K562 (cell line): ENCODE results near the gene CHAF1A. TPM values are rescaled to one million over a fixed set of nuclear protein-coding genes. Genes with fewer than 3 reads are reported as not detected.

Experiments
- BACH1 ChIP-seq: fragments of 200-800 bp; sonication (Bioruptor generic); IDR thresholded peaks from 2 replicates; pipeline ENCODE4 v1.6.1; 2016; ENCODE audit warnings: missing genetic modification characterization, missing compliant biosample characterization
- BHLHE40 ChIP-seq: IDR thresholded peaks from 2 replicates; pipeline ENCODE4 v1.6.1; 2011; ENCODE audit warnings: low read length, improper control_type of control experiment
- ELF4 ChIP-seq: fragments of 450-650 bp; formaldehyde crosslinking; IDR thresholded peaks from 2 replicates; pipeline ENCODE4 v1.4.0; 2022; ENCODE audit warnings: missing genetic modification characterization
- EWSR1 ChIP-seq: fragments of 450-650 bp; IDR thresholded peaks from 2 replicates; pipeline ENCODE4 v1.6.1; 2018; ENCODE audit warnings: borderline replicate concordance, mild to moderate bottlenecking, low read depth, moderate library complexity; ENCODE audit not compliant: partially characterized antibody
- NFE2 ChIP-seq: IDR thresholded peaks from 2 replicates; pipeline ENCODE4 v1.6.1; 2014; ENCODE audit warnings: antibody characterized with exemption, low read depth
- PCBP2 ChIP-seq: fragments of 200-400 bp; formaldehyde crosslinking; IDR thresholded peaks from 2 replicates; pipeline ENCODE4 v1.6.1; 2018; ENCODE audit warnings: low read length, low read depth, mild to moderate bottlenecking, moderate library complexity; ENCODE audit not compliant: poor library complexity, severe bottlenecking
- PHF20 ChIP-seq: fragments of 450-650 bp; IDR thresholded peaks from 2 replicates; pipeline ENCODE4 v1.6.1; 2018; ENCODE audit not compliant: partially characterized antibody
- PHF21A ChIP-seq: fragments of 450-650 bp; IDR thresholded peaks from 2 replicates; pipeline ENCODE4 v1.6.1; 2017; ENCODE audit warnings: low read depth, borderline replicate concordance
- RAD21 ChIP-seq, 2 experiments: fragments of 250-450 bp in 1 of 2; fragments of 450-650 bp in 1 of 2; sonication (Bioruptor Pico) in 1 of 2; formaldehyde crosslinking in 1 of 2; IDR thresholded peaks in 1 of 2; conservative IDR thresholded peaks in 1 of 2; 2 replicates each; pipeline versions ENCODE4 v1.4.0 to v1.8.0; 2020 to 2022; ENCODE audit warnings: mild to moderate bottlenecking in 2 of 2, moderate library complexity in 1 of 2
- RUNX1 ChIP-seq: sonication (generic); IDR thresholded peaks from 2 replicates; pipeline ENCODE4 v1.6.1; 2016; ENCODE audit warnings: antibody characterized with exemption, low read depth
- TFAP4 ChIP-seq: sonication (generic); formaldehyde crosslinking; IDR thresholded peaks from 2 replicates; pipeline ENCODE4 v1.8.0; 2022; ENCODE audit warnings: missing genetic modification reagents, mild to moderate bottlenecking, moderate library complexity, borderline replicate concordance
- TRIM24 ChIP-seq, 2 experiments: fragments of 450-650 bp; IDR thresholded peaks; 2 replicates each; pipeline ENCODE4 v1.6.1; 2016
- XRCC4 ChIP-seq: IDR thresholded peaks from one replicate; pipeline ENCODE4 v1.6.1; 2011; ENCODE audit not compliant: insufficient read depth, insufficient read length; ENCODE audit errors: extremely low read depth
- ZC3H8 ChIP-seq: fragments of 450-650 bp; IDR thresholded peaks from 2 replicates; pipeline ENCODE4 v1.6.1; 2017
- ZNF280B ChIP-seq: fragments of 250-450 bp; sonication (Bioruptor Pico); IDR thresholded peaks from 2 replicates; pipeline ENCODE4 v1.5.1; 2021; ENCODE audit warnings: mild to moderate bottlenecking
- ZNF311 ChIP-seq: fragments of 250-450 bp; sonication (Bioruptor Pico); IDR thresholded peaks from 2 replicates; pipeline ENCODE4 v1.4.0; 2020; ENCODE audit warnings: mild to moderate bottlenecking, moderate library complexity
- ZNF324 ChIP-seq: fragments of 250-450 bp; sonication (Bioruptor Pico); IDR thresholded peaks from 2 replicates; pipeline ENCODE4 v1.4.0; 2020; ENCODE audit warnings: mild to moderate bottlenecking
- ZNF395 ChIP-seq: fragments of 200-800 bp; sonication (Bioruptor generic); IDR thresholded peaks from 2 replicates; pipeline ENCODE4 v1.6.1; 2017; ENCODE audit warnings: missing genetic modification characterization, missing compliant biosample characterization
- ZNF41 ChIP-seq: fragments of 250-450 bp; sonication (Bioruptor Pico); conservative IDR thresholded peaks from 2 replicates; pipeline ENCODE4 v1.4.0; 2020; ENCODE audit warnings: mild to moderate bottlenecking
- ZNF609 ChIP-seq: sonication (generic); formaldehyde crosslinking; IDR thresholded peaks from 2 replicates; pipeline ENCODE4 v1.8.1; 2023; ENCODE audit warnings: missing genetic modification reagents, mild to moderate bottlenecking, borderline replicate concordance
- polyA plus RNA-seq, 8 experiments: library from polyadenylated mRNA; depleted of rRNA in 4 of 8; stranded (reverse) in 5 of 8; unstranded in 3 of 8; fragments of >200 nt; fragmentation: Nextera tagmentation in 2 of 8; fragmentation: Illumina TruSeq in 1 of 8; extraction: Ambion mirVana in 2 of 8; extraction: Trizol in 1 of 8; gene quantifications; 2 replicates each; pipeline versions ENCODE4 v1.2.1 to v1.2.3, GENCODE V29; 2011 to 2014; ENCODE audit warnings: inconsistent platforms in 1 of 8, missing spikeins in 1 of 8
- total RNA-seq, 7 experiments: library from RNA; depleted of rRNA in 6 of 7; stranded (reverse); fragments of >200 nt in 6 of 7; fragmentation: Illumina TruSeq in 2 of 7; extraction: Trizol in 2 of 7; gene quantifications; 2 replicates each; pipeline versions ENCODE4 v1.2.1 to v1.2.3, GENCODE V29; 2011 to 2021; ENCODE audit warnings: low replicate concordance in 1 of 7

CHAF1A gene
- total and polyA plus RNA-seq, 9 of the 15 experiments (the other 6 are each of a cell fraction or from before 2014, with no cell fraction given) = 1.6 to 86.9 (median 45.2) TPM

- peak; percentile 98 for TF ChIP-seq ZNF609 (CRISPR knock-in tag)
- peak; percentile 94 for TF ChIP-seq PHF21A
- TF ChIP-seq ZNF395 (CRISPR knock-in tag) = peak; percentile 94
- TF ChIP-seq XRCC4 = no peak
- TF ChIP-seq ZNF280B (CRISPR knock-in tag) = no peak
- TF ChIP-seq ZNF41 = peak; percentile 62; the same call in 1 of the 2 replicates
- TF ChIP-seq ZNF311 = peak; percentile 71
- TF ChIP-seq ZC3H8 = peak; percentile 7; the same call in 1 of the 2 replicates
- TF ChIP-seq ELF4 = peak; percentile 93
- no peak for TF ChIP-seq PHF20
- TF ChIP-seq RUNX1 = no peak; the same call in 1 of the 2 replicates
- no peak for TF ChIP-seq PCBP2
- TF ChIP-seq BHLHE40 = peak; percentile 97
- peak; percentile 66 to 84; a peak in 3 of 4 replicates for TF ChIP-seq TRIM24 (IDR thresholded peaks at IDR 0.05)
- TF ChIP-seq TFAP4 = peak; percentile 96
- TF ChIP-seq ZNF324 (CRISPR knock-in tag) = no peak; the same call in none of the 2 replicates
- TF ChIP-seq RAD21 (CRISPR knock-in tag; conservative IDR thresholded peaks at IDR 0.05 in 1 of 2, IDR thresholded peaks at IDR 0.05 in 1 of 2) = peak in 1 of 2 experiments; percentile 27; a peak in 1 of 4 replicates
- TF ChIP-seq BACH1 = peak; percentile 99
- TF ChIP-seq NFE2 = peak; percentile 100
- no peak for TF ChIP-seq EWSR1
Observed at GRCh38 chr19:4374498-4375163, 27.8 kb upstream of the CHAF1A start (continued).
